GM12891 (cell line): ENCODE data around the gene SPTA1.
"Not testable (repeated sequence)": the region's sequence is repeated elsewhere in the genome, so short reads cannot be mapped to it uniquely, and the experiment has no call there.

Experiments used
- PAX5 ChIP-seq: IDR thresholded peaks from 2 replicates; pipeline ENCODE4 v1.6.1; 2011; ENCODE audit warnings: low read length, moderate library complexity, mild to moderate bottlenecking; ENCODE audit not compliant: insufficient read depth, severe bottlenecking
- POLR2A ChIP-seq: IDR thresholded peaks from 2 replicates; pipeline ENCODE4 v1.6.1; 2011; ENCODE audit warnings: low read depth, low read length, control low read depth
- POLR2AphosphoS5 ChIP-seq: IDR thresholded peaks from 2 replicates; pipeline ENCODE4 v1.6.1; 2011; ENCODE audit warnings: low read depth, low read length, control low read depth
- SPI1 ChIP-seq: IDR thresholded peaks from 2 replicates; pipeline ENCODE4 v1.6.1; 2011; ENCODE audit warnings: low read depth, low read length, control low read depth
- TAF1 ChIP-seq: IDR thresholded peaks from 2 replicates; pipeline ENCODE4 v1.6.1; 2011; ENCODE audit warnings: low read depth, low read length, control low read depth

DNA sequence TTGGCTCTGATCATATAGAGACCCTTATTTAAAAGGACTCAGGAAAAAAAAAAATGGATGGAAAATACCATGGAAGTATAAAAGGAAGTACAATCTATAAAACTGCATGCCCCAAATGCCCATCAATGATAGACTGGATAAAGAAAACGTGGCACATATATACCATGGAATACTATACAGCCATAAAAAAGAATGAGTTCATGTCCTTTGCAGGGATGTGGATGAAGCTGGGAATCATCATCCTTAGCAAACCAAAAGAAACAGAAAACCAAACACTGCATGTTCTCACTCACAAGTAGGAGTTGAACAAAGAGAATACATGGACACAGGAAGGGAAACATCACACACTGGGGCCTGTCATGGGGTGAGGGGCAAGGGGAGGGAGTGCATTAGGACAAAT lies 4.6 kb upstream of the SPTA1 start:
- TF ChIP-seq POLR2AphosphoS5, POLR2A, PAX5, TAF1, SPI1: not testable (repeated sequence)
